Activated CD4-positive, alpha-beta memory T cell treated with anti-CD3 and anti-CD28 coated beads for 36 hours (primary cell): ENCODE data around the gene IFI16. TPM values are rescaled to one million over a fixed set of nuclear protein-coding genes. Genes with fewer than 3 reads are reported as not detected.
A peak's percentile ranks its signal among the peaks of the same experiment; 100 is the strongest.

Experiments
- CTCF ChIA-PET: fragments of 350-600 bp; sonication (Branson Sonifier 250); formaldehyde crosslinking; loops from one replicate; lab custom pipeline; 2021; ENCODE audit warnings: antibody characterized with exemption, inconsistent platforms; lab: Charles Lee
- POLR2A ChIA-PET: fragments of 350-600 bp; sonication (Branson Sonifier 250); formaldehyde crosslinking; loops from one replicate; lab custom pipeline; 2021; ENCODE audit warnings: antibody characterized with exemption; lab: Charles Lee
- DNase-seq: peaks from one replicate; pipeline ENCODE4 v3.0.0-alpha.2; 2020
- H3K27ac Mint-ChIP-seq: one replicate; pipeline ENCODE4 v1.8.0; 2021; ENCODE audit warnings: mixed read lengths
- H3K27me3 Mint-ChIP-seq: one replicate; pipeline ENCODE4 v1.8.0; 2021; ENCODE audit warnings: mixed read lengths
- H3K36me3 Mint-ChIP-seq: one replicate; pipeline ENCODE4 v1.8.0; 2021; ENCODE audit warnings: mixed read lengths
- H3K4me1 Mint-ChIP-seq: one replicate; pipeline ENCODE4 v1.8.0; 2021; ENCODE audit warnings: low read depth, mixed read lengths
- H3K4me3 Mint-ChIP-seq: one replicate; pipeline ENCODE4 v1.8.0; 2021; ENCODE audit warnings: mild to moderate bottlenecking, mixed read lengths
- H3K9me3 Mint-ChIP-seq: one replicate; pipeline ENCODE4 v1.8.0; 2021; ENCODE audit warnings: mixed read lengths
- intact Hi-C: fragments of 100-400 bp; cut with micrococcal nuclease; formaldehyde crosslinking; loops from one replicate; pipeline ENCODE4 v1.15.1; 2023
- total RNA-seq, 2 experiments: library from RNA; stranded (reverse); gene quantifications; one replicate each; pipeline ENCODE4 v1.2.3, GENCODE V29; 2021

Gene IFI16
- total RNA-seq, 2 experiments from 2014 or later: 215 to 220 TPM

GRCh38 chr1:159079525-159079924 lies 69.8 kb downstream of the IFI16 start:
- ChIA-PET POLR2A (interaction anchor here (5.4 kb wide), 1 partner anchor 10 kb away, joined by 183 read pairs; no protein-coding TSS in a partner anchor), CTCF (interaction anchor here (5.4 kb wide), 1 partner anchor 11 kb away, joined by 119 read pairs; no protein-coding TSS in a partner anchor)
- H3K36me3 Mint-ChIP-seq: peaks cover 10% of the 10 kb centered on the region
- no peak for DNase-seq
- intact Hi-C loops: loop anchor here (5.0 to 10.0 kb wide), 3 partner anchors 575 to 875 kb away; no protein-coding TSS in a partner anchor
- H3K4me3 Mint-ChIP-seq: no peak overlapping the region
- H3K9me3 Mint-ChIP-seq: no peaks in the 10 kb centered on the region
- H3K27ac Mint-ChIP-seq: peak overlapping the region; percentile 18
- H3K4me1 Mint-ChIP-seq: peaks cover 39% of the 10 kb centered on the region
- H3K27me3 Mint-ChIP-seq: no peaks in the 10 kb centered on the region

GRCh38 chr1:159081626-159082025 lies 71.9 kb downstream of the IFI16 start:
- CTCF ChIA-PET: no interaction called here
- intact Hi-C loops: no loop called here
- Mint-ChIP-seq H3K9me3 (no peaks in the 10 kb centered on the region), H3K27ac (no peak overlapping the region), H3K4me3 (no peak overlapping the region), H3K4me1 (peaks cover 39% of the 10 kb centered on the region), H3K36me3 (no peaks in the 10 kb centered on the region), H3K27me3 (no peaks in the 10 kb centered on the region)
- POLR2A ChIA-PET: interaction anchor here (1.2 kb wide), 1 partner anchor 69 kb away, joined by 4 read pairs; no protein-coding TSS in a partner anchor
- DNase-seq: no peak

GRCh38 chr1:159083013-159083412 lies 73.3 kb downstream of the IFI16 start:
- intact Hi-C loops: no loop called here
- ChIA-PET POLR2A (no interaction called here), CTCF (interaction anchor here (1.0 kb wide), 1 partner anchor 50 kb away, joined by 4 read pairs; no protein-coding TSS in a partner anchor)
- no peak overlapping the region for H3K27ac Mint-ChIP-seq
- H3K9me3 Mint-ChIP-seq: no peaks in the 10 kb centered on the region
- DNase-seq: no peak
- H3K4me1 Mint-ChIP-seq: peaks cover 35% of the 10 kb centered on the region
- H3K4me3 Mint-ChIP-seq: no peak overlapping the region
- H3K36me3 Mint-ChIP-seq: no peaks in the 10 kb centered on the region
- H3K27me3 Mint-ChIP-seq: no peaks in the 10 kb centered on the region

- Mint-ChIP-seq H3K4me1 (peaks cover 34% of the 10 kb centered on the region), H3K4me3 (no peak overlapping the region), H3K27me3 (no peaks in the 10 kb centered on the region), H3K27ac (no peak overlapping the region), H3K36me3 (no peaks in the 10 kb centered on the region), H3K9me3 (no peaks in the 10 kb centered on the region)
- POLR2A ChIA-PET: no interaction called here
- CTCF ChIA-PET: interaction anchor here (1.2 kb wide), 1 partner anchor 12 kb away, joined by 4 read pairs; no protein-coding TSS in a partner anchor
- no peak for DNase-seq
- intact Hi-C loops: no loop called here
Measured at GRCh38 chr1:159084152-159084551, 74.4 kb downstream of the IFI16 start.

GRCh38 chr1:159084867-159085266 lies 75.2 kb downstream of the IFI16 start:
- intact Hi-C loops: no loop called here
- Mint-ChIP-seq H3K4me3 (no peak overlapping the region), H3K4me1 (peaks cover 34% of the 10 kb centered on the region), H3K36me3 (no peaks in the 10 kb centered on the region), H3K27ac (no peak overlapping the region), H3K27me3 (no peaks in the 10 kb centered on the region), H3K9me3 (no peaks in the 10 kb centered on the region)
- DNase-seq: no peak
- POLR2A ChIA-PET: no interaction called here
- CTCF ChIA-PET: no interaction called here

GRCh38 chr1:159088050-159088449 lies 78.3 kb downstream of the IFI16 start:
- intact Hi-C loops: loop anchor here (2.0 kb wide), 1 partner anchor 837 kb away; the partner anchor contains the start of gene TAGLN2
- no peaks in the 10 kb centered on the region for H3K36me3 Mint-ChIP-seq
- peak overlapping the region; percentile 92 for H3K27ac Mint-ChIP-seq
- CTCF ChIA-PET: interaction anchor here (0.8 to 6.4 kb wide), 9 partner anchors 10 to 606 kb away, joined by 3 to 119 read pairs (median 6); partner anchors contain the start of gene AIM2
- H3K4me1 Mint-ChIP-seq: peaks cover 54% of the 10 kb centered on the region
- H3K27me3 Mint-ChIP-seq: no peaks in the 10 kb centered on the region
- DNase-seq: peak; percentile 50
- POLR2A ChIA-PET: interaction anchor here (1.6 to 5.7 kb wide), 6 partner anchors 11 to 78 kb away, joined by 6 to 183 read pairs (median 13); partner anchors contain the start of genes AIM2 and IFI16
- H3K4me3 Mint-ChIP-seq: peak overlapping the region; percentile 43
- no peaks in the 10 kb centered on the region for H3K9me3 Mint-ChIP-seq

GRCh38 chr1:159088546-159089183 lies 79.0 kb downstream of the IFI16 start:
- no peak for DNase-seq
- H3K4me3 Mint-ChIP-seq: peak overlapping the region; percentile 43
- ChIA-PET POLR2A (interaction anchor here (0.8 to 5.7 kb wide), 9 partner anchors 11 to 833 kb away, joined by 3 to 183 read pairs (median 11); partner anchors contain the start of genes AIM2 and IFI16), CTCF (interaction anchor here (0.6 to 6.4 kb wide), 23 partner anchors 10 to 885 kb away, joined by 3 to 119 read pairs (median 4); partner anchors contain the start of genes AIM2 and IFI16)
- H3K4me1 Mint-ChIP-seq: peaks cover 54% of the 10 kb centered on the region
- intact Hi-C loops: loop anchor here (1.0 to 2.0 kb wide), 4 partner anchors 11 to 836 kb away; partner anchors contain the start of genes IFI16 and TAGLN2
- peak overlapping the region; percentile 92 for H3K27ac Mint-ChIP-seq
- H3K9me3 Mint-ChIP-seq: no peaks in the 10 kb centered on the region
- H3K36me3 Mint-ChIP-seq: no peaks in the 10 kb centered on the region
- no peaks in the 10 kb centered on the region for H3K27me3 Mint-ChIP-seq

- intact Hi-C loops: loop anchor here (1.0 to 2.0 kb wide), 4 partner anchors 12 to 836 kb away; partner anchors contain the start of genes IFI16 and TAGLN2
- ChIA-PET CTCF (interaction anchor here (0.6 to 6.4 kb wide), 22 partner anchors 9 to 886 kb away, joined by 3 to 119 read pairs (median 4); partner anchors contain the start of genes AIM2 and IFI16), POLR2A (interaction anchor here (0.8 to 5.7 kb wide), 9 partner anchors 12 to 832 kb away, joined by 3 to 183 read pairs (median 11); partner anchors contain the start of genes AIM2 and IFI16)
- H3K27ac Mint-ChIP-seq: peak overlapping the region; percentile 92
- peaks cover 53% of the 10 kb centered on the region for H3K4me1 Mint-ChIP-seq
- no peaks in the 10 kb centered on the region for H3K9me3 Mint-ChIP-seq
- H3K4me3 Mint-ChIP-seq: peak overlapping the region; percentile 43
- DNase-seq: no peak
- no peaks in the 10 kb centered on the region for H3K36me3 Mint-ChIP-seq
- H3K27me3 Mint-ChIP-seq: no peaks in the 10 kb centered on the region
Measured at GRCh38 chr1:159089184-159089791, 79.6 kb downstream of the IFI16 start.

GRCh38 chr1:159090286-159091179 lies 80.8 kb downstream of the IFI16 start:
- ChIA-PET POLR2A (interaction anchor here (1.0 to 5.7 kb wide), 6 partner anchors 13 to 82 kb away, joined by 3 to 183 read pairs (median 8); partner anchors contain the start of genes AIM2 and IFI16), CTCF (interaction anchor here (1.0 to 6.4 kb wide), 7 partner anchors 13 to 80 kb away, joined by 3 to 119 read pairs (median 4); partner anchors contain the start of gene AIM2)
- Mint-ChIP-seq H3K36me3 (no peaks in the 10 kb centered on the region), H3K4me1 (peaks cover 53% of the 10 kb centered on the region), H3K9me3 (no peaks in the 10 kb centered on the region), H3K27me3 (no peaks in the 10 kb centered on the region), H3K27ac (peak overlapping the region; percentile 92), H3K4me3 (peak overlapping the region; percentile 32)
- DNase-seq: no peak
- intact Hi-C loops: loop anchor here (1.0 kb wide), 2 partner anchors 121 to 157 kb away; no protein-coding TSS in a partner anchor

- Mint-ChIP-seq H3K27me3 (peaks cover 2% of the 10 kb centered on the region), H3K9me3 (no peaks in the 10 kb centered on the region), H3K36me3 (no peaks in the 10 kb centered on the region), H3K4me1 (peaks cover 53% of the 10 kb centered on the region), H3K4me3 (peak overlapping the region; percentile 0), H3K27ac (peak overlapping the region; percentile 90)
- POLR2A ChIA-PET: interaction anchor here (1.0 to 5.7 kb wide), 5 partner anchors 14 to 83 kb away, joined by 3 to 183 read pairs (median 4); partner anchors contain the start of genes AIM2 and IFI16
- intact Hi-C loops: loop anchor here (1.0 kb wide), 2 partner anchors 122 to 158 kb away; no protein-coding TSS in a partner anchor
- no peak for DNase-seq
- CTCF ChIA-PET: interaction anchor here (1.0 to 6.4 kb wide), 5 partner anchors 13 to 42 kb away, joined by 3 to 119 read pairs (median 4); partner anchors contain the start of gene AIM2
Measured at GRCh38 chr1:159091180-159091560, 81.5 kb downstream of the IFI16 start.
